Stimulated activated CD4-positive, alpha-beta T cell treated with anti-CD3 and anti-CD28 coated beads, Interleukin-4, amount 100 ng/mL, for 48 hours (primary cell): ENCODE measurements around the gene ALS2CL.

Experiments
- DNase-seq, 2 donors: peaks; one replicate each; pipeline ENCODE4 v3.0.0-alpha.2; 2020; ENCODE audit warnings: low read depth in 2 of 2

Gene ALS2CL

GRCh38 chr3:46664971-46665762 is 28.3 kb downstream of the ALS2CL start:
- no peak for DNase-seq

- DNase-seq: no peak
Observed at GRCh38 chr3:46664188-46664970, 29.1 kb downstream of the ALS2CL start.

- DNase-seq: no peak
Observed at GRCh38 chr3:46663591-46664135, 29.8 kb downstream of the ALS2CL start.

- DNase-seq: no peak
Observed at GRCh38 chr3:46662771-46663551, 30.5 kb downstream of the ALS2CL start.

- DNase-seq: no peak
Observed at GRCh38 chr3:46661776-46662766, 31.4 kb downstream of the ALS2CL start.

GRCh38 chr3:46660543-46661523 is 32.6 kb downstream of the ALS2CL start:
- DNase-seq: no peak

- no peak for DNase-seq
Observed at GRCh38 chr3:46660003-46660402, 33.5 kb downstream of the ALS2CL start.

GRCh38 chr3:46659285-46659684 is 34.2 kb downstream of the ALS2CL start:
- DNase-seq: no peak

- DNase-seq: no peak
Observed at GRCh38 chr3:46656778-46657556, 36.5 kb downstream of the ALS2CL start.

- no peak for DNase-seq
Observed at GRCh38 chr3:46655271-46655670, 38.2 kb downstream of the ALS2CL start.

- DNase-seq: no peak
Observed at GRCh38 chr3:46651084-46651483, 42.4 kb downstream of the ALS2CL start.

- DNase-seq: no peak
Observed at GRCh38 chr3:46649436-46649835, 44.0 kb downstream of the ALS2CL start.

- DNase-seq: no peak
Observed at GRCh38 chr3:46648096-46648495, 45.4 kb downstream of the ALS2CL start.

- no peak for DNase-seq
Observed at GRCh38 chr3:46646700-46647099, 46.8 kb downstream of the ALS2CL start.

GRCh38 chr3:46643701-46644100 is 49.8 kb downstream of the ALS2CL start:
- no peak for DNase-seq

GRCh38 chr3:46642971-46643370 is 50.5 kb downstream of the ALS2CL start:
- DNase-seq: no peak

- DNase-seq: no peak
Observed at GRCh38 chr3:46640927-46641326, 52.6 kb downstream of the ALS2CL start.

GRCh38 chr3:46639221-46639620 is 54.3 kb downstream of the ALS2CL start:
- no peak for DNase-seq

- DNase-seq: no peak
Observed at GRCh38 chr3:46634856-46635255, 58.6 kb downstream of the ALS2CL start.
